BJ (cell line): ENCODE data around the gene EPB41L1. TPM values are rescaled to one million over a fixed set of nuclear protein-coding genes. Genes with fewer than 3 reads are reported as not detected.

ENCODE experiments used
- CTCF ChIA-PET: fragments of 350-600 bp; formaldehyde crosslinking; extraction: SDS; loops from one replicate; lab custom pipeline; 2021; ENCODE audit warnings: antibody characterized with exemption, inconsistent platforms; lab: Yijun Ruan, JAX
- POLR2A ChIA-PET: fragments of 300-600 bp; sonication (Branson Sonifier 250); formaldehyde crosslinking; extraction: SDS; loops from one replicate; lab custom pipeline; 2021; ENCODE audit warnings: antibody characterized with exemption; lab: Charles Lee
- DNase-seq: peaks from one replicate; pipeline ENCODE4 v3.0.0-alpha.2; 2011; ENCODE audit warnings: low read depth
- H3K27me3 ChIP-seq: 2 replicates; pipeline ENCODE4 v1.6.0; 2011; ENCODE audit warnings: low read length; ENCODE audit not compliant: control insufficient read depth, insufficient read depth
- H3K36me3 ChIP-seq: 2 replicates; pipeline ENCODE4 v1.5.1; 2011; ENCODE audit warnings: low read length; ENCODE audit not compliant: control insufficient read depth, insufficient read depth
- H3K4me3 ChIP-seq: 2 replicates; pipeline ENCODE4 v1.5.1; 2011; ENCODE audit warnings: low read depth, mild to moderate bottlenecking, control low read depth, low read length
- CTCF ChIP-seq: IDR thresholded peaks from 2 replicates; pipeline ENCODE4 v1.5.1; 2011; ENCODE audit warnings: low read depth, mild to moderate bottlenecking, control low read depth, inconsistent platforms, low read length, moderate library complexity; ENCODE audit not compliant: insufficient read depth
- polyA plus RNA-seq: library from polyadenylated mRNA; depleted of rRNA; stranded (reverse); fragments of >200 nt; gene quantifications from 2 replicates; pipeline ENCODE4 v1.2.3, GENCODE V29; 2011

EPB41L1 gene
- polyA plus RNA-seq, 1 experiment: 20.2 TPM

- ChIA-PET CTCF (interaction anchor here (0.7 to 4.3 kb wide), 6 partner anchors 9 to 166 kb away, joined by 3 to 27 read pairs (median 4); no protein-coding TSS in a partner anchor), POLR2A (no interaction called here)
- Histone ChIP-seq H3K4me3 (no peak overlapping the region), H3K27me3 (peaks cover 18% of the 10 kb centered on the region), H3K36me3 (no peaks in the 10 kb centered on the region)
- peak; percentile 41; the same call in 1 of the 2 replicates for TF ChIP-seq CTCF
- DNase-seq: no peak
These were observed 119.1 kb downstream of the EPB41L1 start for GRCh38 chr20:36273414-36274180.

GRCh38 chr20:36274181-36274841 lies 119.8 kb downstream of the EPB41L1 start:
- ChIA-PET CTCF (interaction anchor here (0.9 to 4.3 kb wide), 4 partner anchors 8 to 165 kb away, joined by 3 to 27 read pairs (median 5); no protein-coding TSS in a partner anchor), POLR2A (interaction anchor here (0.7 kb wide), 1 partner anchor 29 kb away, joined by 7 read pairs; no protein-coding TSS in a partner anchor)
- no peak for TF ChIP-seq CTCF
- no peaks in the 10 kb centered on the region for H3K36me3 ChIP-seq
- DNase-seq: no peak
- no peak overlapping the region for H3K4me3 ChIP-seq
- H3K27me3 ChIP-seq: peaks cover 20% of the 10 kb centered on the region

- Histone ChIP-seq H3K36me3 (no peaks in the 10 kb centered on the region), H3K27me3 (peaks cover 23% of the 10 kb centered on the region), H3K4me3 (no peak overlapping the region)
- ChIA-PET POLR2A (interaction anchor here (0.7 kb wide), 1 partner anchor 29 kb away, joined by 7 read pairs; no protein-coding TSS in a partner anchor), CTCF (interaction anchor here (0.6 kb wide), 1 partner anchor 645 kb away, joined by 3 read pairs; no protein-coding TSS in a partner anchor)
- no peak for DNase-seq
- TF ChIP-seq CTCF: no peak
These were observed 120.5 kb downstream of the EPB41L1 start for GRCh38 chr20:36275011-36275410.

- no peaks in the 10 kb centered on the region for H3K36me3 ChIP-seq
- no peak for TF ChIP-seq CTCF
- H3K4me3 ChIP-seq: no peak overlapping the region
- ChIA-PET CTCF (interaction anchor here (0.6 to 0.9 kb wide), 3 partner anchors 55 to 644 kb away, joined by 3 read pairs; no protein-coding TSS in a partner anchor), POLR2A (no interaction called here)
- no peak for DNase-seq
- peaks cover 23% of the 10 kb centered on the region for H3K27me3 ChIP-seq
These were observed 121.1 kb downstream of the EPB41L1 start for GRCh38 chr20:36275441-36276189.
